Tongue (tissue), 2 donors: ENCODE data around the gene ERI2. TPM values are rescaled to one million over a fixed set of nuclear protein-coding genes. Genes with fewer than 3 reads are reported as not detected.
"Not testable (repeated sequence)": the region's sequence is repeated elsewhere in the genome, so short reads cannot be mapped to it uniquely, and the experiment has no call there.

Experiments used
- DNase-seq: peaks from one replicate; pipeline ENCODE4 v3.0.0-alpha.2; 2015
- total RNA-seq: library from RNA; depleted of rRNA; stranded (reverse); fragments of >200 nt; gene quantifications from one replicate; pipeline ENCODE4 v1.2.3, GENCODE V29; 2014

Gene ERI2
- total RNA-seq, 1 donor from 2014 or later, result 25.7 TPM

GRCh38 chr16:20814784-20815183 is 8.5 kb upstream of the ERI2 start:
- no peak for DNase-seq

GRCh38 chr16:20812510-20812909 is 6.2 kb upstream of the ERI2 start:
- DNase-seq, result no peak

GRCh38 chr16:20811889-20812439 is 5.7 kb upstream of the ERI2 start:
- no peak for DNase-seq

- DNase-seq, result no peak
Observed at GRCh38 chr16:20807862-20808261, 1.6 kb upstream of the ERI2 start.

- not testable (repeated sequence) for DNase-seq
Observed at GRCh38 chr16:20805684-20806167, 546 bp downstream of the ERI2 start.

GRCh38 chr16:20803561-20804214 is 2.6 kb downstream of the ERI2 start:
- no peak for DNase-seq

GRCh38 chr16:20803192-20803560 is 3.1 kb downstream of the ERI2 start:
- no peak for DNase-seq

- no peak for DNase-seq
Observed at GRCh38 chr16:20801278-20801677, 5.0 kb downstream of the ERI2 start.

- DNase-seq, result peak; percentile 11
Observed at GRCh38 chr16:20799599-20799998, 6.7 kb downstream of the ERI2 start.

GRCh38 chr16:20798364-20798763 is 7.9 kb downstream of the ERI2 start:
- no peak for DNase-seq

GRCh38 chr16:20791923-20792612 is 14.2 kb downstream of the ERI2 start:
- DNase-seq, result no peak

- no peak for DNase-seq
Observed at GRCh38 chr16:20789130-20789529, 17.1 kb downstream of the ERI2 start.

GRCh38 chr16:20784204-20784603 is 22.1 kb downstream of the ERI2 start:
- no peak for DNase-seq

GRCh38 chr16:20782470-20782869 is 23.8 kb downstream of the ERI2 start:
- no peak for DNase-seq

- no peak for DNase-seq
Observed at GRCh38 chr16:20781697-20782096, 24.6 kb downstream of the ERI2 start.

GRCh38 chr16:20774703-20775362 is 31.4 kb downstream of the ERI2 start:
- peak; percentile 11 for DNase-seq

- DNase-seq, result no peak
Observed at GRCh38 chr16:20773679-20774078, 32.6 kb downstream of the ERI2 start.

- no peak for DNase-seq
Observed at GRCh38 chr16:20768818-20769217, 37.5 kb downstream of the ERI2 start.

GRCh38 chr16:20768121-20768520 is 38.2 kb downstream of the ERI2 start:
- no peak for DNase-seq

GRCh38 chr16:20767577-20767976 is 38.7 kb downstream of the ERI2 start:
- DNase-seq, result no peak

GRCh38 chr16:20766294-20766693 is 40.0 kb downstream of the ERI2 start:
- DNase-seq, result no peak

GRCh38 chr16:20765732-20766131 is 40.5 kb downstream of the ERI2 start:
- no peak for DNase-seq

GRCh38 chr16:20764448-20764847 is 41.8 kb downstream of the ERI2 start:
- not testable (repeated sequence) for DNase-seq
